Activated T-helper 1 cell treated with anti-CD3 and anti-CD28 coated beads, Interleukin-12 subunit alpha, Interleukin-12 subunit beta, Interleukin-2, Interleukin-4 antibody, amounts not matched to agents 30 ng/mL and 10 ng/mL and 1 ng/mL, durations not matched to agents 14 hours and 24 hours and 36 hours (primary cell): ENCODE results near the gene MSL1. TPM values are rescaled to one million over a fixed set of nuclear protein-coding genes. Genes with fewer than 3 reads are reported as not detected.
"Not testable (repeated sequence)": the region's sequence is repeated elsewhere in the genome, so short reads cannot be mapped to it uniquely, and the experiment has no call there.

Experiments used
- DNase-seq: peaks from one replicate; pipeline ENCODE4 v3.0.0; 2021; ENCODE audit warnings: low spot score
- H3K27ac Mint-ChIP-seq: one replicate; pipeline ENCODE4 v1.8.0; 2021; ENCODE audit warnings: mild to moderate bottlenecking, mixed read lengths
- H3K27me3 Mint-ChIP-seq: one replicate; pipeline ENCODE4 v1.8.0; 2022; ENCODE audit warnings: mild to moderate bottlenecking, moderate library complexity, mixed read lengths; ENCODE audit not compliant: insufficient read depth
- H3K36me3 Mint-ChIP-seq: one replicate; pipeline ENCODE4 v1.8.0; 2021; ENCODE audit warnings: low read depth, mixed read lengths
- H3K4me1 Mint-ChIP-seq: one replicate; pipeline ENCODE4 v1.8.0; 2021; ENCODE audit warnings: low read depth, mixed read lengths
- H3K4me3 Mint-ChIP-seq: one replicate; pipeline ENCODE4 v1.8.0; 2021; ENCODE audit warnings: mild to moderate bottlenecking, moderate library complexity, mixed read lengths
- H3K9me3 Mint-ChIP-seq: one replicate; pipeline ENCODE4 v1.8.0; 2021; ENCODE audit warnings: mixed read lengths
- intact Hi-C: fragments of 100-400 bp; cut with micrococcal nuclease; formaldehyde crosslinking; loops from one replicate; pipeline ENCODE4 v1.15.1; 2024
- total RNA-seq: library from RNA; stranded (reverse); gene quantifications from 2 replicates; pipeline ENCODE4 v1.2.3, GENCODE V29; 2022

Gene MSL1
- total RNA-seq, 1 donor from 2014 or later: 87.6 TPM

DNA sequence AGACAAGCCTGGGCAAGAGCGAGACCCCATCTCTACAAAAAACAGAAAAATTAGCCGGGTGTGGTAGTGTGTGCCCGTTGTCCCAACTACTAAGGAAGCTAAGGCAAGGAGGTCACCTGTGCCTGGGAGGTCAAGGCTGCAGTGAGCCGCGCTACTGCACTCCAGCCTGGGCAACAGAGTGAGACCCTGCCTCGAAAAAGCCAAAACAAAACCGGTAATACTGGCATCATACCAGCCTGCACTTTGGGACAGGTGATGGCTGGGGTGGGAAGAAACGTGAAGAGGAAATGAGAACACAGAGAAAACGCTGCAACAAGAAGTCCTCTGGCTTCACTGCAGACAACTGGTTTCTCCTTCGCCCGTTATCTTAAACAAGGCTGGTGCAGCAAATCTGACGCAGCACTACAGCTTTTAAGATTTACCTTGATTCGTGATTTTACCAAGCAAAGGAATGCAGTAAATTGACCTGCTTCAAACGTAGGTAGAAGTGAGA is 17.8 kb downstream of the MSL1 start:
- Mint-ChIP-seq H3K27ac (peak overlapping the region; percentile 98), H3K4me1 (peaks cover 34% of the 10 kb centered on the region), H3K27me3 (peaks cover 2% of the 10 kb centered on the region), H3K36me3 (peaks cover 30% of the 10 kb centered on the region), H3K4me3 (peak overlapping the region; percentile 98), H3K9me3 (no peaks in the 10 kb centered on the region)
- intact Hi-C loops: loop anchor here (1.0 to 2.0 kb wide), 6 partner anchors 14 to 213 kb away; partner anchors contain the start of genes LRRC3C, ORMDL3 and WIPF2
- DNase-seq: no peak

DNA sequence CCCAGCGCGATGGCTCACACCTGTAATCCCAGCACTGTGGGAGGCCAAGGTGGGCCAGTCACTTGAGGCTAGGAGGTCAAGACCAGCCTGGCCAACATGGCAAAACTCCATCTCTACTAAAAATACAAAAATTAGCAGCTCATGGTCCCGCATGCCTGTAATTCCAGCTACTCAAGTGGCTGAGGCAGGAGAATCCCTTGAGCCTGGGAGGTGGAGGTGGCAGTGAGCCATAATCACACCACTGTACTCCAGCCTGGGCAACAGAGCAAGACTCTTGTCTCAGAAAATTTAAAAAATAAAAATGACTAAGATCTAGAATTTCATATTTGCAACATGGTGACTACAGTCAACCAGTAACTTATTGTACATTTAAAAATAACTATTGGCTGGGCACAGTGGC is 21.4 kb downstream of the MSL1 start:
- H3K9me3 Mint-ChIP-seq, H3K27ac Mint-ChIP-seq, intact Hi-C loops, H3K27me3 Mint-ChIP-seq, H3K4me3 Mint-ChIP-seq, DNase-seq: not testable (repeated sequence)
- Mint-ChIP-seq H3K36me3 (peaks cover 27% of the 10 kb centered on the region), H3K4me1 (peaks cover 38% of the 10 kb centered on the region)

DNA sequence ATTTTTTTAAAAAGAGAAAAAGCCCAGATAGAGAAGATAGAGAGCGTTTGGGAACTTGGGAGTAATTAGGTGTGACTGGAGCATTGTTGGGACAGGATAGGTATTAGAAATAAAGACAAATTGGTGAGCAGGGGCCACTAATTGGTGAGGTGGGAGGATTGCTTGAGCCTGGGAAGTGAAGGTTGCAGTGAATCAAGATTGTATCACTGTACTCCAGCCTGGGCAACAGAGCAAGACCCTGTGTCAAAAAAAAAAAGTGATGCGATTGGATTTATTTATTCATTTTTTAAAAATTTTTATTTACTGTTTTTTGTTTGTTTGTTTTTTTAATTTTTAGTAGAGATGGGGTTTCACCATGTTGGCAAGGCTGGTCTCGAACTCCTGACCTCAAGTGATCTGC is 23.7 kb downstream of the MSL1 start:
- Mint-ChIP-seq H3K36me3 (peaks cover 42% of the 10 kb centered on the region), H3K4me3 (no peak overlapping the region), H3K27ac (no peak overlapping the region), H3K27me3 (peaks cover 2% of the 10 kb centered on the region), H3K4me1 (peaks cover 43% of the 10 kb centered on the region), H3K9me3 (no peaks in the 10 kb centered on the region)
- no peak for DNase-seq
- intact Hi-C loops: no loop called here

DNA sequence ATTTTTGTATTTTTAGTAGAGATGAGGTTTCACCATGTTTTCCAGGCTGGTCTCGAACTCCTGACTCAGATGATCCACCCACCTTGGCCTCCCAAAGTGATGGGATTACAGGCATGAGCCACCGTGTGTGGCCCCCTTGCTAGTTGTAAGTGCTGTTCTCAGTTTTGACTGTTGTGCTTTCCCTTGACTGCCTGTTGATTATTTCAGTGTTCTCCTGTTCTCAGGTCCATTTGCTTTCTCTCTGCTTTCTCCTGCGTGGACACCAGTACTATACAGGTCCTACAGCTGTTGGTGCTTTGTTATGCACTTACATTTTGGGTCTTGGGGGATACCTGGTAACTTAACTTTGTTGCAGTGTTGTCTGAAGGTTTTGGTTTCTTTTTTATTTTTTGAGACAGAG is 26.8 kb downstream of the MSL1 start:
- no peak overlapping the region for H3K4me3 Mint-ChIP-seq
- no peak for DNase-seq
- no peaks in the 10 kb centered on the region for H3K27me3 Mint-ChIP-seq
- peaks cover 3% of the 10 kb centered on the region for H3K9me3 Mint-ChIP-seq
- H3K36me3 Mint-ChIP-seq: peaks cover 42% of the 10 kb centered on the region
- peak overlapping the region; percentile 76 for H3K27ac Mint-ChIP-seq
- H3K4me1 Mint-ChIP-seq: peaks cover 39% of the 10 kb centered on the region
- intact Hi-C loops: no loop called here

DNA sequence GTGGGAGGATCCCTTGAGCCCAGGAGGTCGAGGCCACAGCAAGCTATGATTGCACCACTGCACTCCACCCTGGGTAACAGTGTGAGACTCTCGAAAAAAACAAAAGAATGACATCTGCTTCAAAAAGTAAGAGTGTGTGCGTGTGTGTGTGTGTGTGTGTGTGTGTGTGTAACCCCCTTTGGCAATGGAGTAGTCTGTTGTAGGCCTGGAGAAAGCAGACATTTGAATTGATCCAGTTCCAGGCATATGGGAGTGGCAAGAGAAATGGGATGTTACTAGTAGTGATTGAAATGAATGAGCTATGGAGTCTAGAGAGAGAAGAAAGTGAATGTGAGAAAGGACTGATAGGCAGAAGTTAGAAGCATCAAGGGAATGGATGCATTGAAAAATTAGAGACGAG is 28.5 kb downstream of the MSL1 start:
- Mint-ChIP-seq H3K27ac (peak overlapping the region; percentile 45), H3K27me3 (no peaks in the 10 kb centered on the region), H3K9me3 (peaks cover 3% of the 10 kb centered on the region), H3K4me3 (no peak overlapping the region), H3K4me1 (peaks cover 52% of the 10 kb centered on the region), H3K36me3 (peaks cover 48% of the 10 kb centered on the region)
- DNase-seq: no peak
- intact Hi-C loops: no loop called here

GRCh38 chr17:40151414-40151963 is 29.7 kb downstream of the MSL1 start:
- peaks cover 54% of the 10 kb centered on the region for H3K4me1 Mint-ChIP-seq
- peaks cover 48% of the 10 kb centered on the region for H3K36me3 Mint-ChIP-seq
- peaks cover 3% of the 10 kb centered on the region for H3K9me3 Mint-ChIP-seq
- H3K4me3 Mint-ChIP-seq: no peak overlapping the region
- no peaks in the 10 kb centered on the region for H3K27me3 Mint-ChIP-seq
- no peak for DNase-seq
- intact Hi-C loops: no loop called here
- H3K27ac Mint-ChIP-seq: peak overlapping the region; percentile 78

GRCh38 chr17:40153603-40154236 is 31.9 kb downstream of the MSL1 start:
- H3K27ac Mint-ChIP-seq: peak overlapping the region; percentile 98
- peaks cover 3% of the 10 kb centered on the region for H3K9me3 Mint-ChIP-seq
- peaks cover 51% of the 10 kb centered on the region for H3K4me1 Mint-ChIP-seq
- intact Hi-C loops: loop anchor here (1.0 kb wide), 5 partner anchors 13 to 692 kb away; partner anchors contain the start of genes CASC3 and CDK12
- H3K4me3 Mint-ChIP-seq: no peak overlapping the region
- H3K36me3 Mint-ChIP-seq: peaks cover 41% of the 10 kb centered on the region
- no peaks in the 10 kb centered on the region for H3K27me3 Mint-ChIP-seq
- DNase-seq: no peak

DNA sequence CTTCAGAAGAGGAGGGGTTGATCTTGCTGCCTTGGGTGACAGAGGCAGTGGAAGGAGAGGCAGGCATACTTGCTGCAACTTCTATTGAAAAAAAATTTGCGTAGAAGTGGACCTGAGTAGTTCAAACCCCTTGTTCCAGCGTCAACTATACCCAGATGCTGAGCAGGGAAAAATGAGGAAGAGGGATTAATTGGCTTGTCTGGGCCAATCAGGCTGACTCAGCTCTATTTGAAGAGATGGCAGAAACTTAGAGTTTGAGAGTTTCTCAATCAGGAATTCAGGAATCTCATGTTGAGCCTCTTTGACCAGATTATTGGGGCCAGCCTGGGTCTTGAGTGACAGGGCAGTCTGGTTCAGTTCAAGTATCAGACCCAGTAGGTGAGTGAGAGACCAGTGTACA is 36.2 kb downstream of the MSL1 start:
- H3K4me1 Mint-ChIP-seq: peaks cover 37% of the 10 kb centered on the region
- intact Hi-C loops: no loop called here
- H3K27me3 Mint-ChIP-seq: no peaks in the 10 kb centered on the region
- peaks cover 31% of the 10 kb centered on the region for H3K36me3 Mint-ChIP-seq
- no peak overlapping the region for H3K4me3 Mint-ChIP-seq
- peak overlapping the region; percentile 61 for H3K27ac Mint-ChIP-seq
- no peak for DNase-seq
- peaks cover 3% of the 10 kb centered on the region for H3K9me3 Mint-ChIP-seq

DNA sequence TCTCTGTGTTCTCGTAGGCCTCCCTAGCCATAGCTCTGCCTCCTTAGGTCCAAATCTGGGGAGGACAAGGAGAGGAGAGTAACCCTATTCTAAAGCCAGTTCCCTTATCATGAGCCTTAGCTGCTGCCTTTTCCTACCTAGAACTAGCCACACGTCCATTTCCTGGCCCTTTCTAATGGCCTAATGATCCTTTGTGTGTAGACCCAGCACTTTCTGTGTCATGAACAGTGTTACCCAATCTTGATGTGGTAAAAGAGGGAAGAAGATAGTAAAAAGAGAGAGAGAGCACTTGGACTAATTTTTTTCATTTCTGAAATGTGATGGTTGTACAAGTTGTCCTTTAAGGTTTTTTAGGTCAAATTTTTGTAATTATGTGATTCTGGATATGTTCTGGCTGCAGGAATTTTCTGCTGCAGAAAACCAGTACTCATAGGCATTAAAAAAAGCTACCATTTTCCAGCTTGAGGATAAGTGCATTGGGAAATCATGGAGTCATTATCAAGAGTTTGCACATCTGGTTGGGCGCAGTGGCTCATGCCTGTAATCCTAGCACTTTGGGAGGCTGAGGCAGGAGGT is 36.8 kb downstream of the MSL1 start:
- H3K9me3 Mint-ChIP-seq: no peaks in the 10 kb centered on the region
- peak overlapping the region; percentile 49 for H3K27ac Mint-ChIP-seq
- H3K27me3 Mint-ChIP-seq: no peaks in the 10 kb centered on the region
- no peak for DNase-seq
- intact Hi-C loops: no loop called here
- H3K36me3 Mint-ChIP-seq: peaks cover 28% of the 10 kb centered on the region
- peaks cover 31% of the 10 kb centered on the region for H3K4me1 Mint-ChIP-seq
- no peak overlapping the region for H3K4me3 Mint-ChIP-seq

DNA sequence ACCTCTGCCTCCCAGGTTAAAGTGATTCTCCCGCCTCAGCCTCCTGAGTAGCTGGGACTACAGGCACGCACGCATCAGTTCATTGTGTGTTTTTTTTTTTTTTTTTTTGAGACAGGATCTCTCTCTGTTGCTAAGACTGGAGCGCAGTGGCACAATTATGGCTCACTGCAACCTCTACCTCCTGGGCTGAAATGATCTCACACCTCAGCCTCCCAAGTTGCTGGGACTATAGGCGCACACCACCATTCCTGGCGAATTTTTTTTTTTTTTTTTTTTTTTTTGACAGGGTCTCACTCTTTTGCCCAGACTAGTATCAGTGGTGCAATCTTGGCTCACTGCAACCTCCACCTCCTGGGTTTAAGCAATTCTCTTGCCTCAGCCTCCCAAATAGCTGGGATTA is 37.7 kb downstream of the MSL1 start:
- H3K9me3 Mint-ChIP-seq: no peaks in the 10 kb centered on the region

GRCh38 chr17:40167685-40168261 is 46.0 kb downstream of the MSL1 start:
- DNase-seq: no peak
- intact Hi-C loops: loop anchor here (1.0 to 5.0 kb wide), 4 partner anchors 10 to 154 kb away; partner anchors contain the start of gene RAPGEFL1
- no peak overlapping the region for H3K4me3 Mint-ChIP-seq
- H3K36me3 Mint-ChIP-seq: peaks cover 45% of the 10 kb centered on the region
- H3K9me3 Mint-ChIP-seq: no peaks in the 10 kb centered on the region
- peaks cover 10% of the 10 kb centered on the region for H3K4me1 Mint-ChIP-seq
- peak overlapping the region; percentile 7 for H3K27ac Mint-ChIP-seq
- no peaks in the 10 kb centered on the region for H3K27me3 Mint-ChIP-seq

More for the DNA sequence above, 37.7 kb downstream of the MSL1 start:
- DNase-seq: no peak
- no peak overlapping the region for H3K27ac Mint-ChIP-seq
- intact Hi-C loops: no loop called here
- H3K4me3 Mint-ChIP-seq: no peak overlapping the region
- no peaks in the 10 kb centered on the region for H3K27me3 Mint-ChIP-seq
- H3K4me1 Mint-ChIP-seq: peaks cover 24% of the 10 kb centered on the region
- peaks cover 29% of the 10 kb centered on the region for H3K36me3 Mint-ChIP-seq

- no peaks in the 10 kb centered on the region for H3K9me3 Mint-ChIP-seq
- no peaks in the 10 kb centered on the region for H3K27me3 Mint-ChIP-seq
- H3K27ac Mint-ChIP-seq: peak overlapping the region; percentile 7
- H3K4me3 Mint-ChIP-seq: no peak overlapping the region
- peaks cover 48% of the 10 kb centered on the region for H3K36me3 Mint-ChIP-seq
- intact Hi-C loops: loop anchor here (1.0 to 5.0 kb wide), 4 partner anchors 9 to 155 kb away; partner anchors contain the start of gene RAPGEFL1
- no peak for DNase-seq
- peaks cover 10% of the 10 kb centered on the region for H3K4me1 Mint-ChIP-seq
Observed at GRCh38 chr17:40168262-40168832, 46.6 kb downstream of the MSL1 start.
